Right lobe of liver (tissue), 4 donors: Measurements from ENCODE around the gene PRKCD.

Source experiments
- CTCF ChIP-seq, 4 donors: fragments of 200-600 bp in 3 of 4; fragments of 450-650 bp in 1 of 4; IDR thresholded peaks; one replicate each; pipeline versions ENCODE4 v1.5.1 to v1.8.0; 2016 to 2022; ENCODE audit warnings: antibody characterized with exemption in 4 of 4, mild to moderate bottlenecking in 2 of 4
- POLR2A ChIP-seq: fragments of 450-650 bp; IDR thresholded peaks from one replicate; pipeline ENCODE4 v1.6.1; 2017; ENCODE audit warnings: antibody characterized with exemption, mild to moderate bottlenecking
- donor health status: DM: no; HTN: no; CAD: no.
- donor health status: DM: no; HTN: no; CAD: no.
- donor health status: DM: no; HTN: yes; CAD: no.

GRCh38 chr3:53196575-53197407, 35.8 kb downstream of the PRKCD start:
- TF ChIP-seq CTCF (IDR thresholded peaks at IDR 0.05) (no peak), POLR2A (no peak)
